Measurements from ENCODE around the gene KLF17. TPM values are rescaled to one million over a fixed set of nuclear protein-coding genes. Genes with fewer than 3 reads are reported as not detected.
A peak's percentile ranks its signal among the peaks of the same experiment; 100 is the strongest.

The KLF17 gene
- total RNA-seq, 1 donor from 2014 or later, result not detected

GRCh38 chr1:44101328-44101727, 17.3 kb upstream of the KLF17 start:
- H3K27ac Mint-ChIP-seq (ENCODE audit: unreplicated experiment), result no peak overlapping the region
- H3K9me3 Mint-ChIP-seq, result peaks cover 13% of the 10 kb centered on the region
- peaks cover 4% of the 10 kb centered on the region for H3K27me3 Mint-ChIP-seq (ENCODE audit: low read depth)
- TF ChIP-seq CTCF (conservative IDR thresholded peaks at IDR 0.05), result no peak
- DNase-seq (ENCODE audit: low read depth, low spot score), result no peak
- H3K36me3 Mint-ChIP-seq (ENCODE audit: low read depth), result peaks cover 12% of the 10 kb centered on the region
- no peak overlapping the region for H3K4me3 Mint-ChIP-seq
- H3K4me1 Mint-ChIP-seq, result no peaks in the 10 kb centered on the region

GRCh38 chr1:44103270-44104131, 15.1 kb upstream of the KLF17 start:
- no peaks in the 10 kb centered on the region for H3K36me3 Mint-ChIP-seq (ENCODE audit: low read depth)
- H3K27me3 Mint-ChIP-seq (ENCODE audit: low read depth), result peaks cover 7% of the 10 kb centered on the region
- TF ChIP-seq CTCF (conservative IDR thresholded peaks at IDR 0.05), result peak; percentile 45
- H3K4me1 Mint-ChIP-seq, result no peaks in the 10 kb centered on the region
- H3K4me3 Mint-ChIP-seq, result no peak overlapping the region
- H3K9me3 Mint-ChIP-seq, result no peaks in the 10 kb centered on the region
- DNase-seq (ENCODE audit: low read depth, low spot score), result peak; percentile 54
- H3K27ac Mint-ChIP-seq (ENCODE audit: unreplicated experiment), result no peak overlapping the region

- Mint-ChIP-seq H3K27me3 (ENCODE audit: low read depth) (peaks cover 7% of the 10 kb centered on the region), H3K27ac (ENCODE audit: unreplicated experiment) (no peak overlapping the region), H3K4me3 (no peak overlapping the region), H3K4me1 (no peaks in the 10 kb centered on the region), H3K9me3 (no peaks in the 10 kb centered on the region), H3K36me3 (ENCODE audit: low read depth) (no peaks in the 10 kb centered on the region)
- DNase-seq (ENCODE audit: low read depth, low spot score), result no peak
- no peak for TF ChIP-seq CTCF (conservative IDR thresholded peaks at IDR 0.05)
Observed at GRCh38 chr1:44105810-44106209, 12.8 kb upstream of the KLF17 start.

- no peak for TF ChIP-seq CTCF (conservative IDR thresholded peaks at IDR 0.05)
Observed at GRCh38 chr1:44108241-44108640, 10.4 kb upstream of the KLF17 start.

DNA sequence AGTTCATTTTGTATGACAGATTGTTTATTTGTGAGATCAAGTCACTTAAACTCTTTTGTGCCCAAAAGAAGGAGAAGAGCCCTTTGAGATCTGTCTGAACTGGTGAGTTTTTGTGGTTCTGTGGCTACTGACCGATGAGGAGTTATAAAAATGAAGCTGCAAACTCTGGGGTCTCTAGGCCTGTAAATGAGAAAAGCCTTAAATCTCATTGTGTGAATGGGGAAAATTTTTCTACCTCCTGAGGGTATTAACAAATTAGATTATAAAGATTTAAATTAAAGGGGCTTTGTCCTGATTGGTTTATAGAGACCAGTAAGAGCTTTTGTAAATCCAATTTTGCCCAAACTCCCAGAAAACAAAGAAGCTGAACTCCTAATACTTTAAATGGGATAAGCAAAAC, 9.7 kb upstream of the KLF17 start:
- no peaks in the 10 kb centered on the region for H3K36me3 Mint-ChIP-seq (ENCODE audit: low read depth)
- no peak overlapping the region for H3K27ac Mint-ChIP-seq (ENCODE audit: unreplicated experiment)
- no peak for DNase-seq (ENCODE audit: low read depth, low spot score)
- H3K4me1 Mint-ChIP-seq, result no peaks in the 10 kb centered on the region
- H3K4me3 Mint-ChIP-seq, result no peak overlapping the region
- no peak for TF ChIP-seq CTCF (conservative IDR thresholded peaks at IDR 0.05)
- H3K27me3 Mint-ChIP-seq (ENCODE audit: low read depth), result peaks cover 7% of the 10 kb centered on the region
- H3K9me3 Mint-ChIP-seq, result no peaks in the 10 kb centered on the region

More at GRCh38 chr1:44108241-44108640, 10.4 kb upstream of the KLF17 start:
- Mint-ChIP-seq H3K36me3 (ENCODE audit: low read depth) (no peaks in the 10 kb centered on the region), H3K27ac (ENCODE audit: unreplicated experiment) (no peak overlapping the region), H3K9me3 (no peaks in the 10 kb centered on the region), H3K4me1 (no peaks in the 10 kb centered on the region), H3K4me3 (no peak overlapping the region), H3K27me3 (ENCODE audit: low read depth) (peaks cover 7% of the 10 kb centered on the region)
- no peak for DNase-seq (ENCODE audit: low read depth, low spot score)

Data from neural crest cell (in vitro differentiated cells).